Activated naive CD4-positive, alpha-beta T cell treated with anti-CD3 and anti-CD28 coated beads, Interleukin-2, amount 50 U/mL, for 72 hours (primary cell): ENCODE results near the gene GRM7. TPM values are rescaled to one million over a fixed set of nuclear protein-coding genes. Genes with fewer than 3 reads are reported as not detected.

Source experiments
- ATAC-seq, 2 donors: fragments of 150-1000 bp; cut with Tn5 transposase; 2 replicates each; pipeline ENCODE4 v1.10.0; 2021; ENCODE audit warnings: mild to moderate bottlenecking in 2 of 2, moderate library complexity in 2 of 2
- DNase-seq, 2 donors: peaks; one replicate each; pipeline ENCODE4 v3.0.0; 2021 to 2022; ENCODE audit warnings: low spot score in 2 of 2
- H3K27ac Mint-ChIP-seq, 2 donors: one replicate each; pipeline ENCODE4 v1.8.0; 2022; ENCODE audit warnings: mild to moderate bottlenecking in 2 of 2, mixed read lengths in 2 of 2
- H3K36me3 Mint-ChIP-seq, 2 donors: one replicate each; pipeline ENCODE4 v1.8.0; 2022; ENCODE audit warnings: mixed read lengths in 2 of 2
- H3K9me3 Mint-ChIP-seq, 2 donors: one replicate each; pipeline ENCODE4 v1.8.0; 2022; ENCODE audit warnings: mixed read lengths in 2 of 2
- total RNA-seq, 2 donors: library from RNA; stranded (reverse); gene quantifications; one replicate each; pipeline ENCODE4 v1.2.3, GENCODE V29; 2022

GRM7 gene
- not detected for total RNA-seq

- DNase-seq: no peak
- Mint-ChIP-seq H3K9me3 (peaks cover 0 to 7% of the 10 kb centered on the region in 2 donors), H3K27ac (no peak within 1 kb of the TSS), H3K36me3 (peaks cover 12 to 21% of the 10 kb centered on the region in 2 donors)
- ATAC-seq: no peak
Observed at GRCh38 chr3:6860954-6861624, at the start of gene GRM7. Gene GRM7, plus strand, starts transcription at chr3:6861115.

- ATAC-seq (no peak), DNase-seq (no peak)
- peaks cover 0 to 14% of the 10 kb centered on the region in 2 donors for H3K9me3 Mint-ChIP-seq
- H3K36me3 Mint-ChIP-seq: no peaks in the 10 kb centered on the region
- H3K27ac Mint-ChIP-seq: no peak overlapping the region
Observed at GRCh38 chr3:6821411-6821810, 39.5 kb upstream of the GRM7 start.

DNA sequence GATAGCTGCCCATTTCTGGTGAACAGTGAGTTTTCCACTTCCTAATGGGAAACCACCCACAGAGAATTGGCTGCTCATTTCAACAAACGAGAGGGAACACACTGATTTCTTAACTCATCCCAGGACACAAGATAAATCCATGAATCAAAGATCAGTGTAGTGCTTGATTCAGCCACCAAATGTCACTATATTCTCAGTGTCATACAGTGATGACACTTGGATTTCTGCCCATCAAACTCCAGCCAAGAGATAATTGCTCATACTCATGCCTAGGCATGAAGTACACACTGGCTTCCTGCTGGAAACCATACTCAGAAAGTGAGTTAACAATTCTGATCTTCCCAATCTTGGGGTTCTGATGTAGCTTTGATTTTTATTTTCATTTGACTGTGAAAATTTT, 35.4 kb upstream of the GRM7 start:
- Mint-ChIP-seq H3K27ac (no peak overlapping the region), H3K9me3 (peaks cover 0 to 9% of the 10 kb centered on the region in 2 donors), H3K36me3 (no peaks in the 10 kb centered on the region)
- no peak for DNase-seq
- ATAC-seq: no peak

DNA sequence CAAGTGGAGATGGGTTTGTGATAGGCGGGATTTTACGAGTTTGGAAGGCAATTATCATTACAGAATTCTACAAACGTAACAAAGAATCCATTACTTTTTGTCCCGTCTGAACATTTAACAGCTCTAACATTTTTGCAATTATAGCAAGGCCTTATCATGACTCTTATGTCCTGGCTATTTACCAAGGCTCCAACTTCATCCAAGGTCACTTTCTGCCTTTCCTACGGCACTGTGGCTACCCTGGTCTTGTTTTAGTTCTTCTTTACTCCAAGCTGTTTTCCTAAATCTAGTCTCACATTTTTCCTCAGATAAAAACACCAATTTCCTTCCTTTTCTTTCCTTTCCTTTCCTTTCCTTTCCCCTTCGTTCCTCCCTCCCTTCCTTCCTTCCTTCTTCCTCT, 33.5 kb upstream of the GRM7 start:
- H3K27ac Mint-ChIP-seq: no peak overlapping the region
- no peaks in the 10 kb centered on the region for H3K36me3 Mint-ChIP-seq
- peaks cover 0 to 9% of the 10 kb centered on the region in 2 donors for H3K9me3 Mint-ChIP-seq
- no peak for ATAC-seq
- DNase-seq: no peak

GRCh38 chr3:6844723-6845122, 16.2 kb upstream of the GRM7 start:
- DNase-seq (no peak), ATAC-seq (no peak)
- Mint-ChIP-seq H3K27ac (no peak overlapping the region), H3K36me3 (no peaks in the 10 kb centered on the region), H3K9me3 (peaks cover 13 to 16% of the 10 kb centered on the region in 2 donors)

GRCh38 chr3:6854184-6854583, 6.7 kb upstream of the GRM7 start:
- Mint-ChIP-seq H3K27ac (no peak overlapping the region), H3K9me3 (no peaks in the 10 kb centered on the region), H3K36me3 (no peaks in the 10 kb centered on the region)
- DNase-seq: no peak
- no peak for ATAC-seq

- DNase-seq: no peak
- Mint-ChIP-seq H3K9me3 (peaks cover 0 to 3% of the 10 kb centered on the region in 2 donors), H3K36me3 (peaks cover 5 to 13% of the 10 kb centered on the region in 2 donors), H3K27ac (no peak overlapping the region)
- no peak for ATAC-seq
Observed at GRCh38 chr3:6857510-6857909, 3.4 kb upstream of the GRM7 start.

DNA sequence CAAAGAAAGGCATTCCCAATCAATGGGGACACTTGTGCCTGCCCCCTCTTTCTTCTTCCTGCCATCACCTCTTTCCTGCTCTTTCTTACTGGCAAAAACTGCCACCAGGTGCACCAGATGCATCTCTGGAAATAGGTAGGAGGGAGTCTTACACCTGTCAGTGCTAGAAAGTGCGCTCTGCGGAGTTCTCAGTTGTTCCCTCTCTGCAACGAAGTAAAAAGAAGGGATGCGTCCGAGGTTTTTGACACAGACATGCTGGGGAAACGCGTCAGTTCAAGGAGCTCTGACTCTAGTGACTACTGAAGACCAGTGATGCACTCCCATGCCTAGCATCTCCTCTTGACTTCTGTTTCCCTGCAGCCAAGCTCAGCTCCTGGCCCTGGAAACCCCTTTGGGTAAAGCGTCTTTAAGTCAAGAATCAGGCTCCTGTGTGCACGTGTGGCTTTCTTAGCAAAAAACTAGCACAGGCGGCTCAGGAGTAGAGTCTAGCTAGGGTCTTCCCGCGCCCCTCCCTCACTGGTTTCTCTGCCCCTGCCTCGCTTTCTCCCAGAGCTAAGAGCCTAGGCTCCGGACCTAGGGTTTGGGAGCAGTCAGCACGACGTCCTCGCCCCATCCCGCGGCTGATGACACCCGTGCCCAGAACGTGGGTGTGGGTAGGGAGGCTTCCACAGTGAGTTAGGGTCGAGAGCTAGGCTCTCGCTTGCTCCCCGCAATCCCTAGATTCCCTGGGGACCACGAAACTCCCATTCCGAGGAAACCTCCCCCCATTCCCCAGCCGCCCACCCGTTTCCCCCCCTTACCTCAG, 564 bp upstream of the GRM7 start:
- Mint-ChIP-seq H3K27ac (no peak overlapping the region), H3K36me3 (peaks cover 12 to 21% of the 10 kb centered on the region in 2 donors), H3K9me3 (peaks cover 0 to 7% of the 10 kb centered on the region in 2 donors)
- no peak for DNase-seq
- no peak for ATAC-seq

- H3K9me3 Mint-ChIP-seq: peaks cover 0 to 7% of the 10 kb centered on the region in 2 donors
- DNase-seq (no peak), ATAC-seq (no peak)
- peaks cover 12 to 21% of the 10 kb centered on the region in 2 donors for H3K36me3 Mint-ChIP-seq
- no peak overlapping the region for H3K27ac Mint-ChIP-seq
Observed at GRCh38 chr3:6861625-6862000, 698 bp downstream of the GRM7 start.

DNA sequence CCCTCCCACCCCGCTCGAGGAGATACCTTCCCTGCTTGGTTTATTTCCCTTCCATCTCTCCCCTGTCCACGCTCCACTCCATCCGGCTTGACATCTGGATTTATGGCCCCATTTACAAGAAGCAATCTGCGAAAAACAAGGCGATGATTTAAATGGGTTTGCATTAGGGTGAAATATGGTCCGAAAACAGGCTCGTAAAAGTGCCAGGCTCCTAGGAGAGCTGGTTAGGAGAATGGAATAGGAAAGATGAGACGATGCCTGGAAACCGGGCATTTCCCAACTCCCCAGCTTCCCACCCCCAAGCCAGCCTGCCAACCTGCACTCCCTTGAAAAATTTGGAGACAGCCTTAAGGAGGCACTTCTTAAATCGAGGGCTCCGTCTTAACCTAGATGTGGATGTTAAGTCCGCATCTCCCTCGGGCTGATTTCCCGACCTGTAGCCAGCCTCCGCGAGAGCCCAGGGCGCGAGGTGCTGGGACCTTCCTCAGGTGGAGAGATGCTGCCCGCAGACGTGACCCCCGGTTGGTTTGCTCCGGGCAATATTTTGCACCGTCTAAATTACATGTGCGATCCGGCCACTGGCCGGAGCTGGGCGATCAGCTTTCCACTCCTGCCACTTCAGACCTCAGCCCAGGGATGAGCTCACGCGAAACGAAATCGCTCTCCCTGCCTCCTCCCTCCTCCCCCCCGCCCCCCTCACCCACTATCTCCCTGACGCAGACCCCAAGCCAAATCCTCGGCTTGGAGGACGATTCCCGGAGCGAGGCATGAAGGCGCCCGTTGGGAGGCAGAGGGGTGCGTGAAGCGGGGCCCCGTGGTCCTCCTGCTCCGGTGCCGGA, 1.3 kb downstream of the GRM7 start:
- DNase-seq: no peak
- no peak for ATAC-seq
- H3K36me3 Mint-ChIP-seq: peaks cover 12 to 21% of the 10 kb centered on the region in 2 donors
- peaks cover 0 to 7% of the 10 kb centered on the region in 2 donors for H3K9me3 Mint-ChIP-seq
- peak overlapping the region in 1 of 2 donors; percentile 60 for H3K27ac Mint-ChIP-seq

- ATAC-seq: no peak
- no peak overlapping the region for H3K27ac Mint-ChIP-seq
- peaks cover 12 to 21% of the 10 kb centered on the region in 2 donors for H3K36me3 Mint-ChIP-seq
- H3K9me3 Mint-ChIP-seq: peaks cover 0 to 7% of the 10 kb centered on the region in 2 donors
- no peak for DNase-seq
Observed at GRCh38 chr3:6862880-6863195, 1.9 kb downstream of the GRM7 start.

- no peak overlapping the region for H3K27ac Mint-ChIP-seq
- H3K9me3 Mint-ChIP-seq: peaks cover 10% of the 10 kb centered on the region in 2 donors
- ATAC-seq (no peak), DNase-seq (no peak)
- peaks cover 6 to 8% of the 10 kb centered on the region in 2 donors for H3K36me3 Mint-ChIP-seq
Observed at GRCh38 chr3:6867269-6867668, 6.4 kb downstream of the GRM7 start.

- no peak overlapping the region for H3K27ac Mint-ChIP-seq
- DNase-seq (no peak), ATAC-seq (no peak)
- H3K9me3 Mint-ChIP-seq: peaks cover 0 to 4% of the 10 kb centered on the region in 2 donors
- H3K36me3 Mint-ChIP-seq: no peaks in the 10 kb centered on the region
Observed at GRCh38 chr3:6878731-6879130, 17.8 kb downstream of the GRM7 start.

DNA sequence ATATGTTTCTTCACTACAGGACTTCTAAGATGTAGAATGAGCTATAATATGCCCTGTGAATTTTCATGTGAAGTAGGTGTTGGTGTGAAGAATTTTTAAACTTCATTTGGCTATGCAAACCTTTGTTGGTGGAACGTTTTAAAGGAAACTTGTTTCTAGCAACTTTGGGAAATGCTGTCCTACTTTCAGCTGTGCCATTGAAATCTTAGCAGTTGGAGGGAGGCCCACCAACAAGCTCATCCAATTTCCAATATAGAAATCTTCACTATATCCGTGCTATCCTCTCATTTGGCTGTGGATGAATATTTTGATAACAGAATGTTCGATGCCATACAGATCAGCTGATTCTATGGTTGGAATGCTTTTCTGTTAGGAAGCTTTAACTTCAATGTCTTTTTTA, 51.3 kb downstream of the GRM7 start:
- ATAC-seq (no peak), DNase-seq (no peak)
- peaks cover 0 to 3% of the 10 kb centered on the region in 2 donors for H3K9me3 Mint-ChIP-seq
- no peaks in the 10 kb centered on the region for H3K36me3 Mint-ChIP-seq
- H3K27ac Mint-ChIP-seq: no peak overlapping the region

- Mint-ChIP-seq H3K9me3 (peaks cover 0 to 3% of the 10 kb centered on the region in 2 donors), H3K36me3 (no peaks in the 10 kb centered on the region), H3K27ac (no peak overlapping the region)
- no peak for DNase-seq
- ATAC-seq: no peak
Observed at GRCh38 chr3:6915898-6916297, 55.0 kb downstream of the GRM7 start.

DNA sequence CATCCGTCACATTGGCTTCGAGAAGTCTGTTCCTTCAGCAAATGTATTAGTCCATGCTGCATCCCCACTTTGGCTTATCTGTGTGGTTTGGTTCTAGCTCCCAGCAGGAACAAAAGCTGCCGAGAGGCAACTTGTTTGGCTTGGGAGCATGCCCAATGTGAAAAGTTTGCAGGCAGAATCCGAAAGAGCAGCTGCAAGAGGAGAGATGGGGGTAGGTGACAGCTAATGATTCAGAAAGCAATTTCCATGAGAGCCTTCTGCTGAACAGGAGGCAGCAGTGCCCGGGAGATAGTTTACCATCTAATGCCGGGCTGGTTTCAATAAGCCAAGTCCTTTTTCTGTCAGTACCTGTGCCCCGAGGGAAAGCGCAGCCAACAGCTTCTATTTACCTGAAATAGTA, 60.2 kb downstream of the GRM7 start:
- DNase-seq: no peak
- H3K9me3 Mint-ChIP-seq: peaks cover 6 to 9% of the 10 kb centered on the region in 2 donors
- no peak overlapping the region for H3K27ac Mint-ChIP-seq
- no peak for ATAC-seq
- H3K36me3 Mint-ChIP-seq: no peaks in the 10 kb centered on the region

GRCh38 chr3:6921876-6922275, 61.0 kb downstream of the GRM7 start:
- no peak overlapping the region for H3K27ac Mint-ChIP-seq
- no peaks in the 10 kb centered on the region for H3K36me3 Mint-ChIP-seq
- ATAC-seq (no peak), DNase-seq (no peak)
- H3K9me3 Mint-ChIP-seq: peaks cover 6 to 9% of the 10 kb centered on the region in 2 donors
